Panc1 (cell line): ENCODE measurements around the gene RPL13. TPM values are rescaled to one million over a fixed set of nuclear protein-coding genes. Genes with fewer than 3 reads are reported as not detected.

Experiments used
- ATAC-seq: fragments of 200-7000 bp; cut with Tn5 transposase; 2 replicates; pipeline ENCODE4 v1.9.1; 2020; ENCODE audit warnings: mild to moderate bottlenecking, moderate library complexity
- BruUV-seq: library from RNA; stranded (reverse); fragments of 400-500 nt; replicated peaks from 2 replicates; lab custom pipeline; 2021; lab: Mats Ljungman, UMichigan
- CTCF ChIA-PET: fragments of 300-600 bp; sonication (Branson Sonifier 250); formaldehyde crosslinking; loops from one replicate; lab custom pipeline; 2022; ENCODE audit warnings: antibody characterized with exemption; lab: Charles Lee
- POLR2A ChIA-PET: fragments of 300-600 bp; sonication (Branson Sonifier 250); formaldehyde crosslinking; loops from one replicate; lab custom pipeline; 2022; ENCODE audit warnings: antibody characterized with exemption; lab: Charles Lee
- DNase-seq: peaks from one replicate; pipeline ENCODE4 v3.0.0-alpha.2; 2010; ENCODE audit warnings: low read depth, low spot score
- H3K27ac ChIP-seq: 2 replicates; pipeline ENCODE4 v1.5.1; 2011; ENCODE audit warnings: mild to moderate bottlenecking, low read length, inconsistent platforms
- H3K27me3 ChIP-seq: fragments of 200-500 bp; sonication (Bioruptor generic); 2 replicates; pipeline ENCODE4 v1.6.0; 2014; ENCODE audit warnings: low read length, inconsistent platforms; ENCODE audit not compliant: control insufficient read depth, insufficient read depth
- H3K36me3 ChIP-seq: fragments of 200-500 bp; sonication (Bioruptor generic); 2 replicates; pipeline ENCODE4 v1.5.1; 2014; ENCODE audit warnings: inconsistent platforms, mild to moderate bottlenecking, low read length, moderate library complexity; ENCODE audit not compliant: control insufficient read depth, insufficient read depth
- H3K4me1 ChIP-seq: 2 replicates; pipeline ENCODE4 v1.5.1; 2011; ENCODE audit warnings: inconsistent platforms, mild to moderate bottlenecking, low read length, moderate library complexity; ENCODE audit not compliant: control insufficient read depth, insufficient read depth
- H3K4me3 ChIP-seq, 2 experiments: 2 replicates each; pipeline ENCODE4 v1.5.1; 2011 to 2012; ENCODE audit warnings: low read depth in 2 of 2, low read length in 2 of 2, mild to moderate bottlenecking in 2 of 2, inconsistent platforms in 1 of 2, moderate library complexity in 1 of 2
- H3K9me3 ChIP-seq: fragments of 200-500 bp; sonication (Bioruptor generic); 2 replicates; pipeline ENCODE4 v1.5.1; 2014; ENCODE audit warnings: low read depth, mild to moderate bottlenecking, inconsistent platforms, low read length, moderate library complexity; ENCODE audit not compliant: control insufficient read depth, insufficient read depth
- POLR2AphosphoS5 ChIP-seq: IDR thresholded peaks from 2 replicates; pipeline ENCODE4 v1.6.1; 2012; ENCODE audit warnings: mild to moderate bottlenecking, low read depth, low read length, moderate library complexity
- SIN3A ChIP-seq: IDR thresholded peaks from 2 replicates; pipeline ENCODE4 v1.6.1; 2012; ENCODE audit warnings: low read depth, mild to moderate bottlenecking, low read length, moderate library complexity, borderline replicate concordance; ENCODE audit not compliant: insufficient read depth
- TCF7L2 ChIP-seq: IDR thresholded peaks from 2 replicates; pipeline ENCODE4 v1.6.1; 2011; ENCODE audit warnings: mild to moderate bottlenecking, low read depth, low read length, inconsistent platforms
- in situ Hi-C: cut with HindIII; loops from 2 replicates; pipeline ENCODE4 v1.10.0; 2016; ENCODE audit warnings: low sequenced_read_pairs, low pct_unique_long_range_greater_than_20kb
- intact Hi-C: fragments of 100-400 bp; cut with micrococcal nuclease; formaldehyde crosslinking; loops from one replicate; pipeline ENCODE4 v1.10.0; 2022; ENCODE audit not compliant: unreplicated experiment
- total RNA-seq: library from RNA; stranded (reverse); gene quantifications from one replicate; pipeline ENCODE4 v1.2.1, GENCODE V29; 2021; ENCODE audit not compliant: unreplicated experiment
- TF ChIP-seq, protein P1 (sequence below): fragments of 450-650 bp; IDR thresholded peaks from 2 replicates; pipeline ENCODE4 v1.5.1; 2017; ENCODE audit warnings: mild to moderate bottlenecking
- TF ChIP-seq, protein P2 (sequence below), 2 experiments: IDR thresholded peaks; 2 replicates each; pipeline ENCODE4 v1.6.1; 2011 to 2012; ENCODE audit warnings: low read depth in 2 of 2, control low read depth in 1 of 2, low read length in 1 of 2, mild to moderate bottlenecking in 1 of 2, moderate library complexity in 1 of 2; ENCODE audit not compliant: insufficient read depth in 1 of 2

RPL13 gene
- total RNA-seq, 1 experiment from 2014 or later, result 965 TPM

DNA sequence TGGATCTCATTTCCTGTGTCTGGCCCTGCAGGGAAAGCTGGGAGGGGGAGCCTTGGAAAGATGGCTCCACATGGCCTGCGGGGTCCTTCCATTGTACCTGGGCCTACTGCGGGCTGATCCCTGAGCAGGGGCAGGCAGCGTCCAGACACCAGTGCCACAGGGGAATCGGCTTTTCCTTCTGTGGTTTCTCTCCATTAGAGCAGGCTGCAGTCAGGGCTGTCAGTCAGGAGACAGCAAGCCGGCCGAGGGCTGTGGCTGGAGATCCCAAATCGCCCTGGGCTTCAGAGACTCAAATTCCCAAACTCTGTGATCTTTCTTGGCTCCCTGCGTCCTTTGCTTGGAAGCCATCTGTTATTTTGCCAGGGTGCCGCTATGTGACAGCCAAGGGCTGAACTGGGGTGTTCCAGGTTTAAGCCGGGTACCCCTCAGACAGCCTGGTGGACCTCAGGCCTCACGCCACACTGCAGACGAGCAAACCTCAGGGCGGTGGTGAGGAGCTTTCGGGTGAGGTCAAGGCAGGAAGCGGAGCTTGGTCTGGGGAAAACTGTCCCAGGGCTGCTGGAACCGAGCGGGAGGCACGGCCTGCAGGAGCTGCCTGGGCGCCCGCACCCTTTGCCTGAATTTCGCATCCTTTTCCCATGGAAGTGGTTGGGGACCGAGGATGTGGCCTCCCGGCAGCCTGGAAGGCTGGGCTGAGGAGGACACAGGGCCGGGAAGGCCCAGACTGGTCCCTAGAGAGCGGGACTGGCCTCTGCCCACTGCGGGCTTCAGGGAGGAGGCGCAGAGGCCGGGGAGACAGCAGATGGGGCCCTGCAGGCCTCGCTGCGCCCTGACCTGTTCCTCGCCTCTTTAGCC lies 13.6 kb downstream of the RPL13 start:
- no TSS peak for BruUV-seq
- DNase-seq (no peak), ATAC-seq (peak; percentile 44)
- H3K27me3 ChIP-seq, result no peaks in the 10 kb centered on the region
- H3K4me1 ChIP-seq, result no peaks in the 10 kb centered on the region
- H3K4me3 ChIP-seq, result peak overlapping the region; percentile 43 to 64
- in situ Hi-C loops, result no loop called here
- ChIA-PET POLR2A (no interaction called here), CTCF (interaction anchor here (0.7 kb wide), 2 partner anchors 20 to 646 kb away, joined by 3 read pairs; no protein-coding TSS in a partner anchor)
- H3K36me3 ChIP-seq, result no peaks in the 10 kb centered on the region; the same call in 1 of the 2 replicates
- no peaks in the 10 kb centered on the region for H3K9me3 ChIP-seq
- peak overlapping the region; percentile 61 for H3K27ac ChIP-seq
- intact Hi-C loops, result loop anchor here (5.0 kb wide), 1 partner anchor 68 kb away; no protein-coding TSS in a partner anchor
- TF ChIP-seq POLR2AphosphoS5, result no peak
- no peak for TF ChIP-seq TCF7L2
- TF ChIP-seq, protein P1, sequence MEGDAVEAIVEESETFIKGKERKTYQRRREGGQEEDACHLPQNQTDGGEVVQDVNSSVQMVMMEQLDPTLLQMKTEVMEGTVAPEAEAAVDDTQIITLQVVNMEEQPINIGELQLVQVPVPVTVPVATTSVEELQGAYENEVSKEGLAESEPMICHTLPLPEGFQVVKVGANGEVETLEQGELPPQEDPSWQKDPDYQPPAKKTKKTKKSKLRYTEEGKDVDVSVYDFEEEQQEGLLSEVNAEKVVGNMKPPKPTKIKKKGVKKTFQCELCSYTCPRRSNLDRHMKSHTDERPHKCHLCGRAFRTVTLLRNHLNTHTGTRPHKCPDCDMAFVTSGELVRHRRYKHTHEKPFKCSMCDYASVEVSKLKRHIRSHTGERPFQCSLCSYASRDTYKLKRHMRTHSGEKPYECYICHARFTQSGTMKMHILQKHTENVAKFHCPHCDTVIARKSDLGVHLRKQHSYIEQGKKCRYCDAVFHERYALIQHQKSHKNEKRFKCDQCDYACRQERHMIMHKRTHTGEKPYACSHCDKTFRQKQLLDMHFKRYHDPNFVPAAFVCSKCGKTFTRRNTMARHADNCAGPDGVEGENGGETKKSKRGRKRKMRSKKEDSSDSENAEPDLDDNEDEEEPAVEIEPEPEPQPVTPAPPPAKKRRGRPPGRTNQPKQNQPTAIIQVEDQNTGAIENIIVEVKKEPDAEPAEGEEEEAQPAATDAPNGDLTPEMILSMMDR, result no peak
- TF ChIP-seq SIN3A, result no peak
- TF ChIP-seq, protein P2, sequence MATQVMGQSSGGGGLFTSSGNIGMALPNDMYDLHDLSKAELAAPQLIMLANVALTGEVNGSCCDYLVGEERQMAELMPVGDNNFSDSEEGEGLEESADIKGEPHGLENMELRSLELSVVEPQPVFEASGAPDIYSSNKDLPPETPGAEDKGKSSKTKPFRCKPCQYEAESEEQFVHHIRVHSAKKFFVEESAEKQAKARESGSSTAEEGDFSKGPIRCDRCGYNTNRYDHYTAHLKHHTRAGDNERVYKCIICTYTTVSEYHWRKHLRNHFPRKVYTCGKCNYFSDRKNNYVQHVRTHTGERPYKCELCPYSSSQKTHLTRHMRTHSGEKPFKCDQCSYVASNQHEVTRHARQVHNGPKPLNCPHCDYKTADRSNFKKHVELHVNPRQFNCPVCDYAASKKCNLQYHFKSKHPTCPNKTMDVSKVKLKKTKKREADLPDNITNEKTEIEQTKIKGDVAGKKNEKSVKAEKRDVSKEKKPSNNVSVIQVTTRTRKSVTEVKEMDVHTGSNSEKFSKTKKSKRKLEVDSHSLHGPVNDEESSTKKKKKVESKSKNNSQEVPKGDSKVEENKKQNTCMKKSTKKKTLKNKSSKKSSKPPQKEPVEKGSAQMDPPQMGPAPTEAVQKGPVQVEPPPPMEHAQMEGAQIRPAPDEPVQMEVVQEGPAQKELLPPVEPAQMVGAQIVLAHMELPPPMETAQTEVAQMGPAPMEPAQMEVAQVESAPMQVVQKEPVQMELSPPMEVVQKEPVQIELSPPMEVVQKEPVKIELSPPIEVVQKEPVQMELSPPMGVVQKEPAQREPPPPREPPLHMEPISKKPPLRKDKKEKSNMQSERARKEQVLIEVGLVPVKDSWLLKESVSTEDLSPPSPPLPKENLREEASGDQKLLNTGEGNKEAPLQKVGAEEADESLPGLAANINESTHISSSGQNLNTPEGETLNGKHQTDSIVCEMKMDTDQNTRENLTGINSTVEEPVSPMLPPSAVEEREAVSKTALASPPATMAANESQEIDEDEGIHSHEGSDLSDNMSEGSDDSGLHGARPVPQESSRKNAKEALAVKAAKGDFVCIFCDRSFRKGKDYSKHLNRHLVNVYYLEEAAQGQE (IDR thresholded peaks at IDR 0.05; ENCODE audit: insufficient read depth in 1 of 2, low read depth in 2 of 2, low read length in 1 of 2), result no peak

DNA sequence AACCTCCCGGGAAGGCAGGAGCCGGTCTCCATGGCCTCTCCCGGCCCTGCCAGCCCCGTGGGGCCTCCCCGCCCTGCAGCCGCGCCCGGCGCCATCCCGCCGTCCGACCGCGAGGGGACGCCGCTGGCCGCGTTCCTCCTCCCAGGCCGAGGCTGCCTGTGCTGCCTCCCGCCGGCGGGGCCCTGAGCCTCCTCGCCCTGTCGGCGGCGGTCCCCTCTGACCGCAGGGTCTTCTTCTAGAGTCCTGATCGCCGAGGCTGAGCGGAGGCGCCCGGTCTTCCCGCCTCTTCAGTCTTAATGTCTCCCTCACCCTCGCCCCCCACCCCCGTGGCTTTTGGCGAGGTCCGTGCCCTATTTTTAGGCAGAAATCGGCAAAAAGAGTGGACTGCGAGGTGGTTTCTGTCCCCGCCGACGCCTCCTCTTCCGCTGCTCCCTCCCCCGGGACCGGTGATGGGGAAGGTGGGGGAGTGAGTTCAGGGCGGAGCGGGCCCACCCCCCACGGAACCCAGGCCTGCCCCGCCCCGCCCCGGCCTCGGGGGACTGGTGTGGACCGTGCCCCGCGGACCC lies 14.3 kb downstream of the RPL13 start:
- H3K4me1 ChIP-seq, result no peaks in the 10 kb centered on the region
- no peaks in the 10 kb centered on the region; the same call in 1 of the 2 replicates for H3K36me3 ChIP-seq
- no peaks in the 10 kb centered on the region for H3K27me3 ChIP-seq
- intact Hi-C loops (loop anchor here (5.0 kb wide), 1 partner anchor 68 kb away; no protein-coding TSS in a partner anchor), in situ Hi-C loops (no loop called here)
- CTCF ChIA-PET, result no interaction called here
- ATAC-seq (peak; percentile 90), DNase-seq (no peak)
- TF ChIP-seq, protein P1, result peak; percentile 93
- TF ChIP-seq, protein P2 (IDR thresholded peaks at IDR 0.05; ENCODE audit: insufficient read depth in 1 of 2, low read depth in 2 of 2, low read length in 1 of 2), result no peak
- H3K9me3 ChIP-seq, result no peaks in the 10 kb centered on the region
- H3K27ac ChIP-seq, result peak overlapping the region; percentile 71
- peak overlapping the region; percentile 43 to 64 for H3K4me3 ChIP-seq
- no TSS peak for BruUV-seq
- POLR2A ChIA-PET, result interaction anchor here (0.7 kb wide), 1 partner anchor 65 kb away, joined by 12 read pairs; no protein-coding TSS in a partner anchor
